Activated CD4-positive, alpha-beta memory T cell treated with anti-CD3 and anti-CD28 coated beads, Interleukin-2, amount 10 ng/mL, durations not matched to agents 7 days and 5 days (primary cell): ENCODE data around the gene NADK2. TPM values are rescaled to one million over a fixed set of nuclear protein-coding genes. Genes with fewer than 3 reads are reported as not detected.
"Not testable (repeated sequence)": the region's sequence is repeated elsewhere in the genome, so short reads cannot be mapped to it uniquely, and the experiment has no call there.

Experiments used
- CTCF ChIA-PET: fragments of 350-600 bp; sonication (Branson Sonifier 250); formaldehyde crosslinking; loops from one replicate; lab custom pipeline; 2021; ENCODE audit warnings: antibody characterized with exemption, inconsistent platforms; lab: Charles Lee
- POLR2A ChIA-PET: fragments of 350-600 bp; sonication (Branson Sonifier 250); formaldehyde crosslinking; loops from one replicate; lab custom pipeline; 2021; ENCODE audit warnings: antibody characterized with exemption; lab: Charles Lee
- DNase-seq: peaks from one replicate; pipeline ENCODE4 v3.0.0-alpha.2; 2020
- H3K27ac Mint-ChIP-seq: one replicate; pipeline ENCODE4 v1.8.0; 2021; ENCODE audit warnings: mild to moderate bottlenecking, mixed read lengths
- H3K27me3 Mint-ChIP-seq: one replicate; pipeline ENCODE4 v1.8.0; 2021; ENCODE audit warnings: mixed read lengths
- H3K36me3 Mint-ChIP-seq: one replicate; pipeline ENCODE4 v1.8.0; 2021; ENCODE audit warnings: low read depth, mixed read lengths
- H3K4me1 Mint-ChIP-seq: one replicate; pipeline ENCODE4 v1.8.0; 2021; ENCODE audit warnings: mixed read lengths
- H3K4me3 Mint-ChIP-seq: one replicate; pipeline ENCODE4 v1.8.0; 2021; ENCODE audit warnings: mild to moderate bottlenecking, mixed read lengths
- H3K9me3 Mint-ChIP-seq: one replicate; pipeline ENCODE4 v1.8.0; 2021; ENCODE audit warnings: mixed read lengths
- total RNA-seq, 2 experiments: library from RNA; stranded (reverse); gene quantifications; one replicate each; pipeline ENCODE4 v1.2.3, GENCODE V29; 2021

NADK2 gene
- total RNA-seq, 2 experiments from 2014 or later: 15.8 to 16.2 TPM

DNA sequence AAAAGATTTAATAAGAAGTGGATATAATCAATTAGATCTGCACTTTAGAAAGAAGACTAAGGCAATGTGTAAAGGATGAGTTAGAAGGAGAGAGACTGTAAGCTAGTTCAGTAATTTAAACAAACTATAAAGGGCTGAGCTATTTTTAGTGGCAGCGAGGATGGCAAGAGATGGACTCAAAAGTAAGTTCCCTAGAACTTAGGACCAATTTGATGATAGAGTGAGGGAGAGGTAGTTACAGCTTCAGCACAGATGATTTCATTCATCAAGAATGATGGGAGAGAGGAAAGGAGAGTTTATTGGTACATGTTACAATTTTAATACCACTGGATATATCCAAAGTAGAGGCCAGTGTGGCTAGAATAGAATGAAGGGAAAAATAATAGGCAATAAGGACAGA, 19.1 kb downstream of the NADK2 start:
- CTCF ChIA-PET: no interaction called here
- Mint-ChIP-seq H3K9me3 (no peaks in the 10 kb centered on the region), H3K4me3 (no peak overlapping the region), H3K27me3 (no peaks in the 10 kb centered on the region), H3K4me1 (no peaks in the 10 kb centered on the region), H3K27ac (no peak overlapping the region), H3K36me3 (peaks cover 4% of the 10 kb centered on the region)
- POLR2A ChIA-PET: no interaction called here
- no peak for DNase-seq

DNA sequence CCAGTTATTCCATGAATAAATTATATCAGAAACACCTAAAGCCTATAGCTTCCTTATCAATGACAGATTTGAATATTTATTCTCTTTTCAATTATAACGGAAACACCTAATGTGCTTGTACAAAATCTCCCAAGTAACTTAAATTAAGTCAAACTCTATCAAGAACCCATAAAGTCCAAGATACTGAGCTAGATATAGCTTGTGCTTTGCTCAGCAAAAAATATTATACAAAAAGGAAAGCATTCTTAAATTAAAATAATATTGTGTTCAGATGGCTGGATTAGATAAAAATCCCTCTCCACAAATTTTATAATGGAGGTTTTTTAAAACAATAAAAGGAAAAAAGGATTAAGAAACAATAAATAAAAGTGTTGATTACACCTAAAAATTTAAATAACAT, 23.7 kb downstream of the NADK2 start:
- H3K27me3 Mint-ChIP-seq: no peaks in the 10 kb centered on the region
- ChIA-PET POLR2A (no interaction called here), CTCF (interaction anchor here (0.9 to 2.8 kb wide), 7 partner anchors 11 to 472 kb away, joined by 3 to 12 read pairs (median 3); partner anchors contain the start of gene NADK2)
- no peaks in the 10 kb centered on the region for H3K4me1 Mint-ChIP-seq
- no peak overlapping the region for H3K27ac Mint-ChIP-seq
- H3K4me3 Mint-ChIP-seq: no peak overlapping the region
- DNase-seq: no peak
- H3K9me3 Mint-ChIP-seq: no peaks in the 10 kb centered on the region
- no peaks in the 10 kb centered on the region for H3K36me3 Mint-ChIP-seq

DNA sequence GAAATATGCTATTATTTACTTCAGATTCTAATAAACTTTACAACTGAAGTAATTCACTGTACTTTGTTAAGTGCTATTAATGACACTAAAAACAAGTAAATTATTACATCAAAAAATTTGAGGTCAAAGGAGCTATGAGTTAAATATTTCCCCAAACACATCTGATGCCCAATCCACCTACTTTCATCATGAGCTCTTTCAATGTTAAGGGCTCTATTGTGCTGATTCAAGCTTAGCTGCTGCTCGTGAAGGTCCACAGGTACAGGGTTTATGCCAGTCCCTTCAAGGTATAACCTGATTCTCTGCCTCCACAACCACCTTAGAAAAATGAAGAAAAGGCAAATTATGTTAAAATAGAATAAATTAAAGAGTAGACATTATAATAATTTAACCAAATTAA, 24.2 kb downstream of the NADK2 start:
- CTCF ChIA-PET: interaction anchor here (0.9 to 2.8 kb wide), 5 partner anchors 11 to 138 kb away, joined by 3 to 12 read pairs (median 3); partner anchors contain the start of gene NADK2
- Mint-ChIP-seq H3K36me3 (peaks cover 3% of the 10 kb centered on the region), H3K4me3 (no peak overlapping the region), H3K4me1 (no peaks in the 10 kb centered on the region), H3K27ac (no peak overlapping the region), H3K9me3 (no peaks in the 10 kb centered on the region), H3K27me3 (no peaks in the 10 kb centered on the region)
- DNase-seq: no peak
- POLR2A ChIA-PET: interaction anchor here (1.2 kb wide), 1 partner anchor 21 kb away, joined by 3 read pairs; no protein-coding TSS in a partner anchor

DNA sequence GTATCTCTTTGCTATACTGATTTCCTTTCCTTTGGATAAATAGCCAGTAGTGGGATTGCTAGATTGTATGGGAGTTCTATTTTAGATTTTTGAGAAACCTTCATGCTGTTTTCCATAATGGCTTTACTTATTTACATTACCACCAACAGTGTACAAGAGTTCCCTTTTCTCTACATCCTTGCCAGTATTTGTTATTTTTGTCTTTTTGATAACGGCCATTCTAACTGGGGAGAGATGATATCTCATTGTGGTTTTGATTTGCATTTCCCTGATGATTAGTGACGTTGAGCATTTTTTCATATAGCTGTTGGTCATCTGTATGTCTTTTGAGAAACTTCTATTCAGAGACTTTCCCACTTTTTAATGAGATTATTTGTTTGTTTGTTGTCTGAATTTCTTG, 25.8 kb downstream of the NADK2 start:
- DNase-seq: no peak
- no peaks in the 10 kb centered on the region for H3K27me3 Mint-ChIP-seq
- no peak overlapping the region for H3K27ac Mint-ChIP-seq
- H3K36me3 Mint-ChIP-seq: peaks cover 5% of the 10 kb centered on the region
- no peaks in the 10 kb centered on the region for H3K9me3 Mint-ChIP-seq
- H3K4me1 Mint-ChIP-seq: no peaks in the 10 kb centered on the region
- H3K4me3 Mint-ChIP-seq: no peak overlapping the region
- ChIA-PET POLR2A (interaction anchor here (1.2 kb wide), 1 partner anchor 26 kb away, joined by 3 read pairs; the partner anchor contains the start of gene NADK2), CTCF (interaction anchor here (2.6 to 2.8 kb wide), 2 partner anchors 26 to 137 kb away, joined by 8 to 12 read pairs; partner anchors contain the start of gene NADK2)

DNA sequence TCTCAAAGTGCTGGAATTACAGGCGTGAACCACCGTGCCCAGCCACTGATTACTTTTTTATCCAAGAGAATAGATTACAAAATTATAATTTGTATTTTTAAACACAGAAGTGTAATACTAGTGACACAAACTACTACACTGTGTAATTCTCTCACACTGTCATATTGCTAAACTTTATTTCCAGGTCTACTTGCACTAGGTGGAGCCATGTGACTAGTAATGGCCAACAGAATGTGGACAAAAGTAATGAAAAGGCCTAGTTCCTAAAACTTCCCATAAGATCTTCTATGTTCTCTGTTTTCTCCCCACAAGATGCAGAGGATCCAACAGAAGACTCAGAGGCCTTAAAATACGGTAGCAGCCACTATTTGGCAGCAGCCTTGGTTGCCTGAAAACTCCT, 27.3 kb downstream of the NADK2 start:
- DNase-seq: no peak
- ChIA-PET POLR2A (no interaction called here), CTCF (no interaction called here)
- H3K27me3 Mint-ChIP-seq: no peaks in the 10 kb centered on the region
- no peak overlapping the region for H3K4me3 Mint-ChIP-seq
- no peak overlapping the region for H3K27ac Mint-ChIP-seq
- H3K4me1 Mint-ChIP-seq: no peaks in the 10 kb centered on the region
- peaks cover 8% of the 10 kb centered on the region for H3K36me3 Mint-ChIP-seq
- H3K9me3 Mint-ChIP-seq: no peaks in the 10 kb centered on the region

DNA sequence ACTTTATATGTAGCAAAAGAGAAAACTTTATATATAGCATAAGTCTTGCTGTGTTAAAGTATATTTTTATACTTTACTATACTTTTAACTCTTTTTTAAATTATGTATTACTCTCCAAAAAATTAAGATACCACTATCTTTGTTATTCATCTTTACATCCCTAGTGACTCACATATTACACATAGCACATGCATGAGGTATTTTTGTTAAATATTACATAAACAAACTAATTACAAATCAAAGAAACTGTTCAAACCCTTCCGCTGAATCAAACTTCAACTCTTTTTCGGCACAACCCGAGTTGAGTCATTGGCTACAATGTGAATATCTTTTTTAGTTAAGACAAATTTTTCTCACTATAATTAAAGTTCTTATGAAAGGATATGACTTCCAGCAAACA, 32.1 kb downstream of the NADK2 start:
- ChIA-PET POLR2A (no interaction called here), CTCF (no interaction called here)
- no peak for DNase-seq
- Mint-ChIP-seq H3K27me3 (no peaks in the 10 kb centered on the region), H3K4me1 (no peaks in the 10 kb centered on the region), H3K4me3 (no peak overlapping the region), H3K9me3 (peaks cover 2% of the 10 kb centered on the region), H3K36me3 (peaks cover 20% of the 10 kb centered on the region), H3K27ac (no peak overlapping the region)

DNA sequence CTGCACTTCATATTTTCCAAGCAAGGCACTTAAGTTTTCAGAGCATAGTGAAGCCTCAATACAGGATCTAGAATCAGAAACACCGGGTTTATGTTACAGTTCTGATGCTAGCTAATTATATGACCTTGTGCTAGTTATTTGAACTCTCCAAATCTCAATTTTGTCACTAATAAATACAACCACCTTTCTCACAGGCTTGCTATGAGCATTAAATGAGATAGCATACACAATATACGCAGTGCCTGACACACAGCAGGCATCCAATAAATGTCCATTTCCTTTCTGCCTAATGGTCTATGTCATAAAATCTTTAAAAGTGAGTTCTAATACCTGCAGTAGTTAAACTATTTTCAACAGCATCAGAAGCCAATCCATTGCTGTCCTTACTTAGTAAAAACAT, 32.9 kb downstream of the NADK2 start:
- no peak overlapping the region for H3K27ac Mint-ChIP-seq
- no peak for DNase-seq
- no peaks in the 10 kb centered on the region for H3K27me3 Mint-ChIP-seq
- ChIA-PET CTCF (interaction anchor here (1.9 kb wide), 1 partner anchor 33 kb away, joined by 8 read pairs; the partner anchor contains the start of gene NADK2), POLR2A (no interaction called here)
- H3K9me3 Mint-ChIP-seq: peaks cover 2% of the 10 kb centered on the region
- no peaks in the 10 kb centered on the region for H3K4me1 Mint-ChIP-seq
- no peak overlapping the region for H3K4me3 Mint-ChIP-seq
- H3K36me3 Mint-ChIP-seq: peaks cover 20% of the 10 kb centered on the region

DNA sequence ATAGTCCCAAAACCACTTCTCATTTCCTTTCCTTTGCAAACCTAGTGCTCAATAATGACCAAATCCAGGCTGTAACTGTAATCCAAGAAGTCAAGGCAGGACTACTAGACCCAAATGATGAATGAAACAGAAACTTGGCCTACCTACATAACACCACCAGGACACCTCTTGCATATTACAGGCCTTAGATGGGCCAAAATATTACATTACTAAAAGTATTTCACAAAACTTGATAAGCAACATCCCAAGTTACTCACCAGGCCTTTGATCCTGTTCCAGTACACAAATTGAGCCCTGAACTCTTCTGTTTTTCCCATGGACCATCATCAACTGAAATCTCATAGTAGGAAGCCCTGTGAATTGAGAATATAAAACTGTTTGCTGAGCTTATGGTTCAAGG, 34.8 kb downstream of the NADK2 start:
- H3K27ac Mint-ChIP-seq: no peak overlapping the region
- peaks cover 15% of the 10 kb centered on the region for H3K36me3 Mint-ChIP-seq
- DNase-seq: no peak
- no peaks in the 10 kb centered on the region for H3K4me1 Mint-ChIP-seq
- H3K4me3 Mint-ChIP-seq: no peak overlapping the region
- ChIA-PET POLR2A (no interaction called here), CTCF (interaction anchor here (1.9 kb wide), 1 partner anchor 35 kb away, joined by 8 read pairs; the partner anchor contains the start of gene NADK2)
- peaks cover 2% of the 10 kb centered on the region for H3K9me3 Mint-ChIP-seq
- no peaks in the 10 kb centered on the region for H3K27me3 Mint-ChIP-seq

DNA sequence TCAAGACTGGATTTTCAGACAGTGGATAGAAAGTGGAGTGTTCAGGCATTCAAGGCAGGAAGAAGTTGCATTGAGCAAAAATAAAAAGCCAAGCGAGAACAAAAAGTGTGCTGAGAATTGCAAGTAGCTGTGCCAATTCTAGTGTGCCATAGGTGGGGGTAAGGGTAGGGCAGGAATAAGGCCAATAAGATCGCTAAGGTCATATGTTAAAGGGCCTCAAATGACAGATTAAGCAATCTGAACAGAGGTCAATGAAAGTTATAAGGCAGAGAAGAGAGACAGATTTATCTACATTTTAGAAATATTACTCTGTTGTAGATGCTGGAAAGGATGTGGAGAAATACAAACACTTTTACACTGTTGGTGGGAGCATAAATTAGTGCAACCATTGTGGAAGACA, 36.4 kb downstream of the NADK2 start:
- Mint-ChIP-seq H3K4me3 (no peak overlapping the region), H3K36me3 (peaks cover 14% of the 10 kb centered on the region)
- CTCF ChIA-PET: no interaction called here

DNA sequence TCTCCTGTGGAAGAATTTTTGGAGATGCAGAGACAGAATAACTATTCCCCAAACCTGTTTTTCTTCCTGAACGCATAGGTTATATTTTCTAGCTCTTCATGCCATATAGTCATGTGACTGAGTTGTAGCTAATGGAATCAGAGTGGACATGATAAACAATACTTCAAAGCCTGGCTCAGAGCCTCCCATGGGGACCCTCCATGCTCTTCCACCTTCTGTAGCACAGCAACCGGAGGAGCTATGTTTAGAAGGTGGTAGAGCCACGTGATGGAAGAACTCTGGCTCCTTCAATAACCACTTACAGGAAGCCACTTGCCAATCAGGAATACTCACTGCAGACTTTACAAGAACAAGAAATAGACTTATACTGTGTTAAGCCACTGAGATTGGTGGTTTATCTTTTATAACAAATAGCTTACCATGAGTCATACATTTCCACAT, 39.2 kb downstream of the NADK2 start:
- Mint-ChIP-seq H3K27me3 (no peaks in the 10 kb centered on the region), H3K4me1 (no peaks in the 10 kb centered on the region), H3K4me3 (no peak overlapping the region), H3K36me3 (peaks cover 13% of the 10 kb centered on the region), H3K27ac (no peak overlapping the region), H3K9me3 (peaks cover 2% of the 10 kb centered on the region)
- POLR2A ChIA-PET: no interaction called here
- CTCF ChIA-PET: interaction anchor here (0.7 to 1.2 kb wide), 2 partner anchors 9 to 124 kb away, joined by 3 to 4 read pairs; no protein-coding TSS in a partner anchor
- no peak for DNase-seq

More for the DNA sequence above, 36.4 kb downstream of the NADK2 start:
- H3K4me1 Mint-ChIP-seq: no peaks in the 10 kb centered on the region
- no peak overlapping the region for H3K27ac Mint-ChIP-seq
- H3K27me3 Mint-ChIP-seq: no peaks in the 10 kb centered on the region
- POLR2A ChIA-PET: no interaction called here
- H3K9me3 Mint-ChIP-seq: peaks cover 2% of the 10 kb centered on the region
- no peak for DNase-seq

DNA sequence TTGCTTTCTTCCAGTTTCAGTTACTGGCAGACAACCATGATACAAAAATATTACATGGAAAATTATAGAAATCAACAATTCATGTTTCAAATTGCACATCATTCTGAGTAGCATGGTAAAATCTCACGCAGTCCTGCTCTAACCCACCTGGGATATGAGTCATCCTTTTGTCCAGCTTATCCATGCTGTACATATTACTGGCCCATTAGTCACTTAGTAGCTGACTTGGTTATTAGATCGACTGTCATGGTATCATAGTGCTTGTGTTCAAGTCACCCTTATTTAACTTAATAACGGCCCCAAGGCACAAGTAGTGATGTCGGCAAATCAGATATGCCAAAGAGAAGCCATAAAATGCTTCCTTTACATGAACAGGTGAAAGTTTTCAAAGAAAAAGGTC, 41.2 kb downstream of the NADK2 start:
- no peak for DNase-seq
- Mint-ChIP-seq H3K4me3 (no peak overlapping the region), H3K9me3 (no peaks in the 10 kb centered on the region), H3K27me3 (no peaks in the 10 kb centered on the region), H3K4me1 (no peaks in the 10 kb centered on the region), H3K27ac (no peak overlapping the region), H3K36me3 (peaks cover 15% of the 10 kb centered on the region)
- POLR2A ChIA-PET: no interaction called here
- CTCF ChIA-PET: no interaction called here

DNA sequence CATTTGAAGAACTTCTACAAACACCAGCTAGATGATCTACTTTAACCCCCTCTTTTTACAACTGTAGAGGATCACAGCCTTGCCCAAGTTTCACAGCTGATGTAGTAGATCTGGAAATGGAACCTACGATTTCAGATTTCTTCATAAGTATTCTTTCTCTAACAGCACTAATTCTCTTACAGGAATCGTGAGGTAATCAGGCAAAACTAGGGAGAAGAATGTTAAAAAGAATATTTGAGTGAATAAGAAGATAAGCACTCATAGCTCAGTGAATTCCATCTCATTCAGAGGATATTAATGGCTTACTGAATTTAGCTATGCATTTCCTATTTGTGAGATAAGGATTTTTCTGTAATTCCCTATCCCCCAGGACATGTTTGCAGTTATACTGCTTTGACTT, 42.1 kb downstream of the NADK2 start:
- no peaks in the 10 kb centered on the region for H3K9me3 Mint-ChIP-seq
- H3K27me3 Mint-ChIP-seq: no peaks in the 10 kb centered on the region
- CTCF ChIA-PET: interaction anchor here (1.3 kb wide), 1 partner anchor 20 kb away, joined by 3 read pairs; no protein-coding TSS in a partner anchor
- no peaks in the 10 kb centered on the region for H3K4me1 Mint-ChIP-seq
- DNase-seq: no peak
- H3K36me3 Mint-ChIP-seq: peaks cover 15% of the 10 kb centered on the region
- POLR2A ChIA-PET: no interaction called here
- H3K4me3 Mint-ChIP-seq: no peak overlapping the region
- H3K27ac Mint-ChIP-seq: no peak overlapping the region

DNA sequence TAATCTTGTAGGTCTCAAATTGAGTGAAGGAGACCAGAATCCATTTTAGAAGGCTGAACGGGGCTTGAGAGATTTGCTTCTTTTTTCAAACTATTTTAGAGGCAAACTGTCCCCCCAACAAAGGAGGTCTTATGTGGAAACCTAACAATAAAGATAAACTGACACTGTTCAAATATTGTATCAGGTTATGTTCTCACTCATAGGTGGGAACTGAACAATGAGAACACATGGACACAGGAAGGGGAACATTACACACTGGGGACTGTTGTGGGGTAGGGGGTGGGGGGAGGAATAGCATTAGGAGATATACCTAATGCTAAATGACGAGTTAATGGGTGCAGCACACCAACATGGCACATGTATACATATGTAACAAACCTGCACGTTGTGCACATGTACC, 42.9 kb downstream of the NADK2 start:
- DNase-seq, H3K27me3 Mint-ChIP-seq, H3K27ac Mint-ChIP-seq, POLR2A ChIA-PET, H3K4me1 Mint-ChIP-seq, H3K4me3 Mint-ChIP-seq, H3K9me3 Mint-ChIP-seq: not testable (repeated sequence)
- H3K36me3 Mint-ChIP-seq: peaks cover 16% of the 10 kb centered on the region
- CTCF ChIA-PET: interaction anchor here (1.3 kb wide), 1 partner anchor 21 kb away, joined by 3 read pairs; no protein-coding TSS in a partner anchor

DNA sequence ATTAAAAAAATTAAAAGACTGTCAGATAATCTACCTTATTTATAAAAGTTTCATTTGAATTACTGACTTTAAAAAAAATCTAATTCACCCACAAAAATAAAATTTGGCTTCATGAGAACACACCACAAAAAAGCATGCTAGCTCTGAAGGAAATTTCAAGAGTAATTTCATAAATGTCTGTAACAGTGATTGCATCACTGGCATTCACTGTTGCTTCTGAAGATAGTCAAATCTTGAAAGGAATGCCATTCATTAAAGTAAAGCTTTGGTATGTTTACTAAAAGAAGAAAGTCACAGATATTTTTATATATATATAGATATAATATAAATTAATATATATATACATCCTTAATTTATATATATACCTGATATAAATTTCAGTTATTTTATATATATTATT, 43.4 kb downstream of the NADK2 start:
- no peak overlapping the region for H3K4me3 Mint-ChIP-seq
- no peak for DNase-seq
- peaks cover 18% of the 10 kb centered on the region for H3K36me3 Mint-ChIP-seq
- H3K27ac Mint-ChIP-seq: no peak overlapping the region
- POLR2A ChIA-PET: no interaction called here
- CTCF ChIA-PET: no interaction called here
- H3K27me3 Mint-ChIP-seq: no peaks in the 10 kb centered on the region
- H3K4me1 Mint-ChIP-seq: no peaks in the 10 kb centered on the region
- H3K9me3 Mint-ChIP-seq: no peaks in the 10 kb centered on the region
